ENCODE data around the gene GYS2.

- TF ChIP-seq, protein P1, sequence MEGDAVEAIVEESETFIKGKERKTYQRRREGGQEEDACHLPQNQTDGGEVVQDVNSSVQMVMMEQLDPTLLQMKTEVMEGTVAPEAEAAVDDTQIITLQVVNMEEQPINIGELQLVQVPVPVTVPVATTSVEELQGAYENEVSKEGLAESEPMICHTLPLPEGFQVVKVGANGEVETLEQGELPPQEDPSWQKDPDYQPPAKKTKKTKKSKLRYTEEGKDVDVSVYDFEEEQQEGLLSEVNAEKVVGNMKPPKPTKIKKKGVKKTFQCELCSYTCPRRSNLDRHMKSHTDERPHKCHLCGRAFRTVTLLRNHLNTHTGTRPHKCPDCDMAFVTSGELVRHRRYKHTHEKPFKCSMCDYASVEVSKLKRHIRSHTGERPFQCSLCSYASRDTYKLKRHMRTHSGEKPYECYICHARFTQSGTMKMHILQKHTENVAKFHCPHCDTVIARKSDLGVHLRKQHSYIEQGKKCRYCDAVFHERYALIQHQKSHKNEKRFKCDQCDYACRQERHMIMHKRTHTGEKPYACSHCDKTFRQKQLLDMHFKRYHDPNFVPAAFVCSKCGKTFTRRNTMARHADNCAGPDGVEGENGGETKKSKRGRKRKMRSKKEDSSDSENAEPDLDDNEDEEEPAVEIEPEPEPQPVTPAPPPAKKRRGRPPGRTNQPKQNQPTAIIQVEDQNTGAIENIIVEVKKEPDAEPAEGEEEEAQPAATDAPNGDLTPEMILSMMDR (IDR thresholded peaks at IDR 0.05) = no peak
- TF ChIP-seq POLR2A (IDR thresholded peaks at IDR 0.05) = no peak
Observed at GRCh38 chr12:21526721-21527345, 77.8 kb downstream of the GYS2 start.
